ENCODE results near the gene SPECC1L.

SPECC1L gene

GRCh38 chr22:24357547-24357946, 86.9 kb downstream of the SPECC1L start:
- DNase-seq = no peak
- 0 out of 2 replicates have a peak, but pooled peaks cover 3% of the 10 kb centered on the region for H3K79me2 ChIP-seq (ENCODE audit: insufficient read depth, low read length)
- no peak overlapping the region for H3K27ac ChIP-seq (ENCODE audit: low read length)

GRCh38 chr22:24358105-24358836, 87.6 kb downstream of the SPECC1L start:
- no peak overlapping the region for H3K4me3 ChIP-seq (ENCODE audit: low read depth in 1 of 2, low read length in 2 of 2)
- H2AFZ ChIP-seq (ENCODE audit: low read depth, low read length) = no peak overlapping the region
- no peak overlapping the region for H3K27ac ChIP-seq (ENCODE audit: low read length)
- H3K79me2 ChIP-seq (ENCODE audit: insufficient read depth, low read length) = 0 out of 2 replicates have a peak, but pooled peaks cover 3% of the 10 kb centered on the region
- H3K4me2 ChIP-seq (ENCODE audit: insufficient read depth, low read length) = no peak overlapping the region
- H3K9ac ChIP-seq (ENCODE audit: low read depth, low read length) = no peak overlapping the region
- H3K27me3 ChIP-seq (ENCODE audit: insufficient read depth, low read length, poor library complexity) = no peaks in the 10 kb centered on the region
- DNase-seq = no peak
- TF ChIP-seq EZH2 (IDR thresholded peaks at IDR 0.05; ENCODE audit: borderline replicate concordance, low read depth, low read length, severe bottlenecking) = no peak
- TF ChIP-seq CTCF (IDR thresholded peaks at IDR 0.05; ENCODE audit: borderline replicate concordance, extremely low read depth, low read length, poor library complexity, severe bottlenecking) = no peak
- no peaks in the 10 kb centered on the region for H3K4me1 ChIP-seq (ENCODE audit: insufficient read depth, low read length)
- H3K9me3 ChIP-seq (ENCODE audit: insufficient read depth, low read length, severe bottlenecking) = no peaks in the 10 kb centered on the region
- H4K20me1 ChIP-seq (ENCODE audit: insufficient read depth, low read length) = no peaks in the 10 kb centered on the region
- ATAC-seq (ENCODE audit: insufficient read depth, low read depth) = no peak
- H3K36me3 ChIP-seq (ENCODE audit: insufficient read depth, low read length) = peaks cover 79% of the 10 kb centered on the region

More at GRCh38 chr22:24357547-24357946, 86.9 kb downstream of the SPECC1L start:
- H3K9ac ChIP-seq (ENCODE audit: low read depth, low read length) = no peak overlapping the region
- no peak for TF ChIP-seq EZH2 (IDR thresholded peaks at IDR 0.05; ENCODE audit: borderline replicate concordance, low read depth, low read length, severe bottlenecking)
- TF ChIP-seq CTCF (IDR thresholded peaks at IDR 0.05; ENCODE audit: borderline replicate concordance, extremely low read depth, low read length, poor library complexity, severe bottlenecking) = no peak
- no peaks in the 10 kb centered on the region for H4K20me1 ChIP-seq (ENCODE audit: insufficient read depth, low read length)
- no peak for ATAC-seq (ENCODE audit: insufficient read depth, low read depth)
- peaks cover 79% of the 10 kb centered on the region for H3K36me3 ChIP-seq (ENCODE audit: insufficient read depth, low read length)
- no peaks in the 10 kb centered on the region for H3K4me1 ChIP-seq (ENCODE audit: insufficient read depth, low read length)
- H3K4me3 ChIP-seq (ENCODE audit: low read depth in 1 of 2, low read length in 2 of 2) = no peak overlapping the region
- no peaks in the 10 kb centered on the region for H3K27me3 ChIP-seq (ENCODE audit: insufficient read depth, low read length, poor library complexity)
- no peaks in the 10 kb centered on the region for H3K9me3 ChIP-seq (ENCODE audit: insufficient read depth, low read length, severe bottlenecking)
- H2AFZ ChIP-seq (ENCODE audit: low read depth, low read length) = no peak overlapping the region
- H3K4me2 ChIP-seq (ENCODE audit: insufficient read depth, low read length) = no peak overlapping the region

- Histone ChIP-seq H3K4me1 (ENCODE audit: insufficient read depth, low read length) (no peaks in the 10 kb centered on the region), H3K9me3 (ENCODE audit: insufficient read depth, low read length, severe bottlenecking) (no peaks in the 10 kb centered on the region), H3K27ac (ENCODE audit: low read length) (no peak overlapping the region), H3K27me3 (ENCODE audit: insufficient read depth, low read length, poor library complexity) (no peaks in the 10 kb centered on the region), H2AFZ (ENCODE audit: low read depth, low read length) (no peak overlapping the region), H3K4me3 (ENCODE audit: low read depth in 1 of 2, low read length in 2 of 2) (no peak overlapping the region), H3K79me2 (ENCODE audit: insufficient read depth, low read length) (0 out of 2 replicates have a peak, but pooled peaks cover 3% of the 10 kb centered on the region), H3K36me3 (ENCODE audit: insufficient read depth, low read length) (peaks cover 75% of the 10 kb centered on the region), H4K20me1 (ENCODE audit: insufficient read depth, low read length) (no peaks in the 10 kb centered on the region), H3K4me2 (ENCODE audit: insufficient read depth, low read length) (no peak overlapping the region), H3K9ac (ENCODE audit: low read depth, low read length) (no peak overlapping the region)
- no peak for TF ChIP-seq EZH2 (IDR thresholded peaks at IDR 0.05; ENCODE audit: borderline replicate concordance, low read depth, low read length, severe bottlenecking)
- no peak for TF ChIP-seq CTCF (IDR thresholded peaks at IDR 0.05; ENCODE audit: borderline replicate concordance, extremely low read depth, low read length, poor library complexity, severe bottlenecking)
- ATAC-seq (ENCODE audit: insufficient read depth, low read depth) = no peak
- DNase-seq = no peak
These were observed 89.0 kb downstream of the SPECC1L start for GRCh38 chr22:24359452-24360120.
